IMR-90 (cell line): ENCODE results near the gene SATB2. TPM values are rescaled to one million over a fixed set of nuclear protein-coding genes. Genes with fewer than 3 reads are reported as not detected.

Experiments
- ATAC-seq: fragments of 200-7000 bp; cut with Tn5 transposase; 2 replicates; pipeline ENCODE4 v1.9.1; 2020; ENCODE audit warnings: low read depth, mild to moderate bottlenecking, moderate library complexity
- BruUV-seq: library from RNA; stranded (reverse); fragments of 400-500 nt; replicated peaks from 2 replicates; lab custom pipeline; 2021; lab: Mats Ljungman, UMichigan
- CTCF ChIA-PET: fragments of 300-600 bp; formaldehyde crosslinking; extraction: SDS; loops from one replicate; lab custom pipeline; 2021; ENCODE audit warnings: antibody characterized with exemption; lab: Yijun Ruan, JAX
- POLR2A ChIA-PET: fragments of 300-600 bp; sonication (Branson Sonifier 250); formaldehyde crosslinking; loops from one replicate; lab custom pipeline; 2022; ENCODE audit warnings: antibody characterized with exemption; ENCODE audit not compliant: unreplicated experiment; lab: Charles Lee
- DNase-seq: peaks from one replicate; pipeline ENCODE4 v3.0.0; 2013
- H2AFZ ChIP-seq: replicated peaks from 2 replicates; pipeline ENCODE3; 2013; ENCODE audit warnings: low read length, mild to moderate bottlenecking; ENCODE audit not compliant: poor library complexity
- H2AK5ac ChIP-seq: 2 replicates; pipeline ENCODE4 v1.6.1; 2013; ENCODE audit warnings: low read depth, low read length, inconsistent platforms
- H2AK9ac ChIP-seq: replicated peaks from 2 replicates; pipeline ENCODE3; 2013; ENCODE audit warnings: mild to moderate bottlenecking, low read depth, low read length, moderate library complexity; ENCODE audit not compliant: poor library complexity
- H2BK120ac ChIP-seq: 2 replicates; pipeline ENCODE4 v1.6.1; 2013; ENCODE audit warnings: low read depth, low read length, inconsistent platforms
- H2BK15ac ChIP-seq: 3 replicates; pipeline ENCODE4 v1.6.1; 2013; ENCODE audit warnings: low read depth, low read length, inconsistent platforms
- H2BK20ac ChIP-seq: 2 replicates; pipeline ENCODE4 v1.6.1; 2013; ENCODE audit warnings: low read depth, mild to moderate bottlenecking, inconsistent platforms, low read length, moderate library complexity
- H2BK5ac ChIP-seq: 2 replicates; pipeline ENCODE4 v1.6.1; 2013; ENCODE audit warnings: mild to moderate bottlenecking, low read depth, low read length, inconsistent platforms; ENCODE audit not compliant: poor library complexity, severe bottlenecking
- H3K14ac ChIP-seq: replicated peaks from 2 replicates; pipeline ENCODE4 v1.6.1; 2013; ENCODE audit warnings: low read depth, low read length, inconsistent platforms
- H3K18ac ChIP-seq: 2 replicates; pipeline ENCODE4 v1.6.1; 2013; ENCODE audit warnings: low read depth, low read length, control low read depth
- H3K23ac ChIP-seq: 2 replicates; pipeline ENCODE4 v1.6.1; 2013; ENCODE audit warnings: low read depth, low read length, inconsistent platforms
- H3K27ac ChIP-seq: 2 replicates; pipeline ENCODE4 v1.5.1; 2013; ENCODE audit warnings: mild to moderate bottlenecking, control low read depth, low read length; ENCODE audit not compliant: insufficient read depth
- H3K27me3 ChIP-seq: 2 replicates; pipeline ENCODE4 v1.6.1; 2013; ENCODE audit warnings: low read length; ENCODE audit not compliant: control insufficient read depth, insufficient read depth
- H3K36me3 ChIP-seq: 2 replicates; pipeline ENCODE4 v1.6.1; 2013; ENCODE audit warnings: low read length, mixed read lengths; ENCODE audit not compliant: control insufficient read depth, insufficient read depth
- H3K4ac ChIP-seq: 2 replicates; pipeline ENCODE4 v1.6.1; 2013; ENCODE audit warnings: low read depth, low read length, inconsistent platforms
- H3K4me1 ChIP-seq: 2 replicates; pipeline ENCODE4 v1.6.1; 2013; ENCODE audit warnings: low read length, mixed read lengths; ENCODE audit not compliant: control insufficient read depth, insufficient read depth
- H3K4me2 ChIP-seq: 2 replicates; pipeline ENCODE4 v1.6.1; 2013; ENCODE audit warnings: low read depth, mild to moderate bottlenecking, control low read depth, low read length, moderate library complexity
- H3K4me3 ChIP-seq: 2 replicates; pipeline ENCODE4 v1.5.1; 2013; ENCODE audit warnings: low read depth, mild to moderate bottlenecking, control low read depth, low read length, moderate library complexity; ENCODE audit not compliant: insufficient read depth
- H3K56ac ChIP-seq: 2 replicates; pipeline ENCODE4 v1.6.1; 2013; ENCODE audit warnings: low read length, inconsistent platforms; ENCODE audit not compliant: insufficient read depth; ENCODE audit errors: extremely low read depth
- H3K79me1 ChIP-seq, 2 experiments: 2 replicates each; pipeline ENCODE4 v1.6.1; 2013; ENCODE audit warnings: low read length in 2 of 2, inconsistent platforms in 1 of 2, low read depth in 1 of 2
- H3K9ac ChIP-seq: 2 replicates; pipeline ENCODE4 v1.6.1; 2013; ENCODE audit warnings: low read depth, low read length, control low read depth
- H3K9me1 ChIP-seq: 2 replicates; pipeline ENCODE4 v1.6.1; 2013; ENCODE audit warnings: low read length, inconsistent platforms; ENCODE audit not compliant: insufficient read depth
- H3K9me3 ChIP-seq: 2 replicates; pipeline ENCODE4 v1.6.1; 2013; ENCODE audit warnings: low read length; ENCODE audit not compliant: control insufficient read depth, insufficient read depth
- H4K20me1 ChIP-seq: 2 replicates; pipeline ENCODE4 v1.6.1; 2013; ENCODE audit warnings: low read length, inconsistent platforms; ENCODE audit not compliant: insufficient read depth
- H4K5ac ChIP-seq: 2 replicates; pipeline ENCODE4 v1.6.1; 2013; ENCODE audit warnings: mild to moderate bottlenecking, low read depth, low read length, control low read depth
- H4K8ac ChIP-seq, 2 experiments: 2 replicates each; pipeline ENCODE4 v1.6.1; 2013; ENCODE audit warnings: low read depth in 2 of 2, low read length in 2 of 2, control low read depth in 1 of 2, inconsistent platforms in 1 of 2
- H4K91ac ChIP-seq: 2 replicates; pipeline ENCODE4 v1.6.1; 2013; ENCODE audit warnings: low read depth, low read length, inconsistent platforms; ENCODE audit not compliant: insufficient read depth
- BHLHE40 ChIP-seq: fragments of 150-350 bp; IDR thresholded peaks from 2 replicates; pipeline ENCODE4 v1.6.1; 2016; ENCODE audit warnings: mild to moderate bottlenecking, low read depth, low read length
- CEBPB ChIP-seq: IDR thresholded peaks from 2 replicates; pipeline ENCODE4 v1.6.1; 2012; ENCODE audit warnings: low read depth, low read length, improper control_type of control experiment
- MAFK ChIP-seq: IDR thresholded peaks from 2 replicates; pipeline ENCODE4 v1.6.1; 2012; ENCODE audit warnings: low read depth, low read length, improper control_type of control experiment
- MXI1 ChIP-seq: IDR thresholded peaks from 2 replicates; pipeline ENCODE4 v1.6.1; 2012; ENCODE audit warnings: low read depth, mild to moderate bottlenecking, low read length, moderate library complexity, borderline replicate concordance
- POLR2A ChIP-seq: IDR thresholded peaks from 2 replicates; pipeline ENCODE4 v1.6.1; 2012; ENCODE audit warnings: mild to moderate bottlenecking, low read depth, low read length
- RFX5 ChIP-seq: IDR thresholded peaks from 2 replicates; pipeline ENCODE4 v1.8.0; 2012; ENCODE audit warnings: low read depth, mild to moderate bottlenecking, low read length, moderate library complexity
- SMC3 ChIP-seq: fragments of 150-350 bp; IDR thresholded peaks from 2 replicates; pipeline ENCODE4 v1.6.1; 2016; ENCODE audit warnings: low read depth, mild to moderate bottlenecking, antibody characterized with exemption, low read length, moderate library complexity
- WGBS, 2 experiments: methylation state at CpG; one replicate each; pipeline versions ENCODE4 v1.1.5 to v1.1.7; 2013; ENCODE audit warnings: missing lambda C conversion rate in 2 of 2; ENCODE audit not compliant: insufficient read length in 1 of 2; ENCODE audit errors: extremely low coverage in 2 of 2; 5-methylcytosine and 5-hydroxymethylcytosine counted together
- dilution Hi-C: fragments of 300-500 bp; cut with HindIII; formaldehyde crosslinking; loops from one replicate; pipeline ENCODE4 v1.14.3; 2018; ENCODE audit warnings: low sequenced_read_pairs; ENCODE audit not compliant: unreplicated experiment
- in situ Hi-C: fragments of 300-500 bp; cut with MboI; formaldehyde crosslinking; loops from 3 replicates; pipeline ENCODE4 v1.14.3; 2019; ENCODE audit warnings: low sequenced_read_pairs, inconsistent platforms, mixed read lengths
- intact Hi-C: fragments of 100-400 bp; cut with micrococcal nuclease; formaldehyde crosslinking; loops from 2 replicates; pipeline ENCODE4 v1.10.0; 2022
- polyA plus RNA-seq, 3 experiments: library from polyadenylated mRNA; depleted of rRNA; stranded (reverse); fragments of >200 nt; gene quantifications; 2 replicates each; pipeline ENCODE4 v1.2.3, GENCODE V29; 2012; ENCODE audit warnings: low replicate concordance in 1 of 3
- total RNA-seq: library from RNA; depleted of rRNA; stranded (reverse); fragments of >200 nt; gene quantifications from 2 replicates; pipeline ENCODE4 v1.2.3, GENCODE V29; 2012
- TF ChIP-seq, protein P1 (sequence below): fragments of 150-350 bp; IDR thresholded peaks from 2 replicates; pipeline ENCODE4 v1.6.1; 2016; ENCODE audit warnings: low read depth, mild to moderate bottlenecking, low read length, moderate library complexity, borderline replicate concordance
- TF ChIP-seq, protein P2 (sequence below): conservative IDR thresholded peaks from 2 replicates; pipeline ENCODE4 v1.5.1; 2012; ENCODE audit warnings: mild to moderate bottlenecking, low read depth, low read length, improper control_type of control experiment

Gene SATB2
- total and polyA plus RNA-seq, 2 of the 4 experiments (the other 2 are of a cell fraction) = 6.2 to 8.4 TPM

DNA sequence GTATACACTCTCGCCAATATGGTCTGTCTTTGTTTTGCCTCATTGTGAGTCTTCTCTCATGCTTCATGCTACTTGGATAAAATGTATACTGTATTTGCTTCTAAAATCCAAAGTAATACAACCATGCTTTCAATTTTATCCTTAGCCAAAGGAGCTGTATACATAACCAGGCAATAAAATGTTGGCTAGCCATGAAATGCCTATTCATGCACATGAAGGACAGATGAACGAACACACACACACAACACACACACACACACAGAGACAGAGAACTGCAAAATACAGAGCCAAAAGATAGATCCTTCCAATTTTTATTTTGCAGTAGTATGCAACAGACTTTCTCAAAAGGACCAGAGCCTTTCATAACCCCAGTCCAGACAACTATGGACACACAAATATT, 113.7 kb downstream of the SATB2 start:
- intact Hi-C loops = no loop called here
- H3K18ac ChIP-seq = no peak overlapping the region
- no peak overlapping the region for H2BK15ac ChIP-seq
- peaks cover 0 to 3% of the 10 kb centered on the region in 2 experiments; a peak in 2 of 4 replicates for H3K79me1 ChIP-seq
- no peaks in the 10 kb centered on the region for H4K20me1 ChIP-seq
- in situ Hi-C loops = no loop called here
- no peak overlapping the region for H2AFZ ChIP-seq
- no peak overlapping the region for H4K91ac ChIP-seq
- H2BK120ac ChIP-seq = no peak overlapping the region
- no peak overlapping the region for H3K9ac ChIP-seq
- H3K4ac ChIP-seq = no peak overlapping the region
- no peaks in the 10 kb centered on the region; the same call in 1 of the 2 replicates for H3K9me1 ChIP-seq
- H3K4me3 ChIP-seq = no peak overlapping the region
- POLR2A ChIA-PET = no interaction called here
- CTCF ChIA-PET = no interaction called here
- WGBS, 2 experiments = 100% methylated on average over 1 of the region's 2 CpGs; no CpG with 5 or more reads in 1 of the 2 experiments
- H4K5ac ChIP-seq = no peak overlapping the region
- no peak overlapping the region for H3K23ac ChIP-seq
- H2BK5ac ChIP-seq = no peak overlapping the region
- H4K8ac ChIP-seq = no peak overlapping the region
- H3K9me3 ChIP-seq = no peaks in the 10 kb centered on the region
- H2AK9ac ChIP-seq = no peak overlapping the region
- no peak overlapping the region for H2AK5ac ChIP-seq
- H3K36me3 ChIP-seq = peaks cover 7% of the 10 kb centered on the region; the same call in 1 of the 2 replicates
- no peaks in the 10 kb centered on the region for H3K4me1 ChIP-seq
- no peaks in the 10 kb centered on the region for H3K27me3 ChIP-seq
- H2BK20ac ChIP-seq = no peak overlapping the region
- ATAC-seq (no peak), DNase-seq (no peak)
- dilution Hi-C loops = no loop called here
- H3K56ac ChIP-seq = no peak overlapping the region
- no peak overlapping the region for H3K14ac ChIP-seq
- no peak overlapping the region for H3K27ac ChIP-seq
- no peak overlapping the region for H3K4me2 ChIP-seq
- no peak for TF ChIP-seq SMC3
- TF ChIP-seq, protein P1, sequence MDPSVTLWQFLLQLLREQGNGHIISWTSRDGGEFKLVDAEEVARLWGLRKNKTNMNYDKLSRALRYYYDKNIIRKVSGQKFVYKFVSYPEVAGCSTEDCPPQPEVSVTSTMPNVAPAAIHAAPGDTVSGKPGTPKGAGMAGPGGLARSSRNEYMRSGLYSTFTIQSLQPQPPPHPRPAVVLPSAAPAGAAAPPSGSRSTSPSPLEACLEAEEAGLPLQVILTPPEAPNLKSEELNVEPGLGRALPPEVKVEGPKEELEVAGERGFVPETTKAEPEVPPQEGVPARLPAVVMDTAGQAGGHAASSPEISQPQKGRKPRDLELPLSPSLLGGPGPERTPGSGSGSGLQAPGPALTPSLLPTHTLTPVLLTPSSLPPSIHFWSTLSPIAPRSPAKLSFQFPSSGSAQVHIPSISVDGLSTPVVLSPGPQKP = no peak
- TF ChIP-seq, protein P2, sequence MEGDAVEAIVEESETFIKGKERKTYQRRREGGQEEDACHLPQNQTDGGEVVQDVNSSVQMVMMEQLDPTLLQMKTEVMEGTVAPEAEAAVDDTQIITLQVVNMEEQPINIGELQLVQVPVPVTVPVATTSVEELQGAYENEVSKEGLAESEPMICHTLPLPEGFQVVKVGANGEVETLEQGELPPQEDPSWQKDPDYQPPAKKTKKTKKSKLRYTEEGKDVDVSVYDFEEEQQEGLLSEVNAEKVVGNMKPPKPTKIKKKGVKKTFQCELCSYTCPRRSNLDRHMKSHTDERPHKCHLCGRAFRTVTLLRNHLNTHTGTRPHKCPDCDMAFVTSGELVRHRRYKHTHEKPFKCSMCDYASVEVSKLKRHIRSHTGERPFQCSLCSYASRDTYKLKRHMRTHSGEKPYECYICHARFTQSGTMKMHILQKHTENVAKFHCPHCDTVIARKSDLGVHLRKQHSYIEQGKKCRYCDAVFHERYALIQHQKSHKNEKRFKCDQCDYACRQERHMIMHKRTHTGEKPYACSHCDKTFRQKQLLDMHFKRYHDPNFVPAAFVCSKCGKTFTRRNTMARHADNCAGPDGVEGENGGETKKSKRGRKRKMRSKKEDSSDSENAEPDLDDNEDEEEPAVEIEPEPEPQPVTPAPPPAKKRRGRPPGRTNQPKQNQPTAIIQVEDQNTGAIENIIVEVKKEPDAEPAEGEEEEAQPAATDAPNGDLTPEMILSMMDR = no peak
- no peak for TF ChIP-seq RFX5
- no peak for TF ChIP-seq CEBPB
- no peak for TF ChIP-seq BHLHE40
- no peak for TF ChIP-seq POLR2A
- no peak for TF ChIP-seq MAFK
- TF ChIP-seq MXI1 = no peak
- BruUV-seq = no TSS peak
